DMS 273 (cell line): Measurements from ENCODE around the gene AADACL4.

Experiments used
- DNase-seq: peaks from one replicate; lab custom pipeline; 2025; ENCODE audit not compliant: unreplicated experiment; lab: John Stamatoyannopoulos, UW

The AADACL4 gene

GRCh38 chr1:12643785-12644184 lies at the start of gene AADACL4:
Gene AADACL4, plus strand, starts transcription at chr1:12644085. Its CDS starts 462 bp downstream, at chr1:12644547.
- DNase-seq = no peak

- DNase-seq = no peak
Observed at GRCh38 chr1:12594490-12594889, 49.4 kb upstream of the AADACL4 start.

- peak; percentile 62 for DNase-seq
Observed at GRCh38 chr1:12594966-12595756, 48.7 kb upstream of the AADACL4 start.

GRCh38 chr1:12595757-12596006 lies 48.2 kb upstream of the AADACL4 start:
- no peak for DNase-seq

GRCh38 chr1:12596007-12596821 lies 47.7 kb upstream of the AADACL4 start:
- peak; percentile 71 for DNase-seq

GRCh38 chr1:12597792-12598191 lies 46.1 kb upstream of the AADACL4 start:
- no peak for DNase-seq

- DNase-seq = no peak
Observed at GRCh38 chr1:12598974-12599373, 44.9 kb upstream of the AADACL4 start.

GRCh38 chr1:12599657-12600056 lies 44.2 kb upstream of the AADACL4 start:
- no peak for DNase-seq

GRCh38 chr1:12600335-12600734 lies 43.5 kb upstream of the AADACL4 start:
- DNase-seq = no peak

- DNase-seq = peak; percentile 56
Observed at GRCh38 chr1:12600880-12601633, 42.8 kb upstream of the AADACL4 start.

GRCh38 chr1:12601700-12602658 lies 41.9 kb upstream of the AADACL4 start:
- DNase-seq = no peak

GRCh38 chr1:12602659-12603024 lies 41.2 kb upstream of the AADACL4 start:
- no peak for DNase-seq

GRCh38 chr1:12603224-12603623 lies 40.7 kb upstream of the AADACL4 start:
- no peak for DNase-seq

GRCh38 chr1:12604114-12604874 lies 39.6 kb upstream of the AADACL4 start:
- peak; percentile 31 for DNase-seq

- no peak for DNase-seq
Observed at GRCh38 chr1:12604986-12605385, 38.9 kb upstream of the AADACL4 start.

- no peak for DNase-seq
Observed at GRCh38 chr1:12607263-12607662, 36.6 kb upstream of the AADACL4 start.

- DNase-seq = no peak
Observed at GRCh38 chr1:12608311-12608957, 35.5 kb upstream of the AADACL4 start.

GRCh38 chr1:12609469-12610003 lies 34.3 kb upstream of the AADACL4 start:
- no peak for DNase-seq

GRCh38 chr1:12610305-12610935 lies 33.5 kb upstream of the AADACL4 start:
- DNase-seq = no peak
